ENCODE results near the gene IL1RAPL1.

Gene IL1RAPL1

GRCh38 chrX:29067351-29067750 is 480.1 kb downstream of the IL1RAPL1 start:
- TF ChIP-seq REST (IDR thresholded peaks at IDR 0.05; ENCODE audit: insufficient read depth in 1 of 2, low read depth in 2 of 2, low read length in 2 of 2) (no peak), SIN3A (IDR thresholded peaks at IDR 0.05; ENCODE audit: borderline replicate concordance, insufficient read depth, low read length) (no peak), FOXP2 (optimal IDR thresholded peaks at IDR 0.05; ENCODE audit: borderline replicate concordance, extremely low read depth, extremely low read length, insufficient read depth) (no peak), TAF1 (IDR thresholded peaks at IDR 0.05; ENCODE audit: borderline replicate concordance, insufficient read depth, low read length) (no peak), POLR2AphosphoS5 (IDR thresholded peaks at IDR 0.05; ENCODE audit: low read depth, low read length) (no peak)

DNA sequence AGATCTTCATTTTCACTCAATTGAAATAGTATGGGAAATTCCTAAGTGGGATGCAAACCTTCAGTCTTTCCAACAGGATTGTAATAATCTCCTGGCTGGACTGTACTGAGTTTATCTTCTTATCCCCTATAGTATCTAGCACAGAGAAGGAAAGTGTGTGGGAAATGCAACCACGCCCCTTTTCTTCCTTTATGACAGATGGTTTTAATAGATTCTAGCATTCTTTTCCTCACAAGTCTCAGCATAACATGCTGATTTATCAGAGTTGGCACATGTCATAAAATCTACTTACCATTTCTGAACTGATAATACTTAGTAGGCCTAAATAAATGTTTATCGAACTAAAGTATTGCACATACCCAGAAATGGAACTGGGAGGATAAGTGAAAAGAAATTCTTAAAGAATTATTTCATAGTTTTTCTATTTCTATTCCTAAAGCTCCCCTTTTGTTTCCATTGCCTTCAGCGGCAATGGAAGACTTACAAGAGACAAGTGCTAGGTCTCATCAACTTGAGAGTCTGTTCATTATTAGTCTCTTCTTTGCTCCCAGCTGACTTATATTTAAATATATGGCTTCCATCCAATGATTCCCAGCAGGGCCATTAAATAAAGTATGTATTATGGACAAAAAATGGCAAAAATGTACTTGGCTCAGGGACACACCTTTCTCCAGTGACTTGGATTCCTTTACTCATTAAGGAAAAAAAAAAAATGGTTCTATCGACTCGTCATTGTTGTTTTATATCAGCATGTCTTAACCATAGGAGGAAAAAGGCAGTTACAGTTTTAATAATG is 484.5 kb downstream of the IL1RAPL1 start:
- TF ChIP-seq TAF1 (IDR thresholded peaks at IDR 0.05; ENCODE audit: borderline replicate concordance, insufficient read depth, low read length) (no peak), REST (IDR thresholded peaks at IDR 0.05; ENCODE audit: insufficient read depth in 1 of 2, low read depth in 2 of 2, low read length in 2 of 2) (no peak), POLR2AphosphoS5 (IDR thresholded peaks at IDR 0.05; ENCODE audit: low read depth, low read length) (no peak), SIN3A (IDR thresholded peaks at IDR 0.05; ENCODE audit: borderline replicate concordance, insufficient read depth, low read length) (no peak), FOXP2 (optimal IDR thresholded peaks at IDR 0.05; ENCODE audit: borderline replicate concordance, extremely low read depth, extremely low read length, insufficient read depth) (no peak)

DNA sequence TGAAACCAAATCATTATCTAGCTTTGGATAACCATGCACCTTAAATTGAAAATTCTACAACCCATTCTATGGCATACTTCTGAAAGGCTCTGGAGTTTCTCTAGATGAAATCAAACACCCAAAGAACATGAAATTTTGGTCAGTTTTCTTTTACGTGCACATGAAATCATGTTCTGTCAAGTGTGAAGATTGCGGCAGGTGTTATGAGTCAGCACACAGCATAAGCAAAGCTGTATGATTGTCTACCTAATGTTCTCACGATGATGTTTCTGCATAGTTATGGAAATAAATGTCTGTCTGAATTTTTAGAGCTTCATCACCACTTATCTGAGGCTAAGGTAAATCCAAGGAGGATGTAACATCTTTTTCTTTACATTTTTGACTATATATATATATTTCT is 495.3 kb downstream of the IL1RAPL1 start:
- TF ChIP-seq SIN3A (IDR thresholded peaks at IDR 0.05; ENCODE audit: borderline replicate concordance, insufficient read depth, low read length) (no peak), FOXP2 (optimal IDR thresholded peaks at IDR 0.05; ENCODE audit: borderline replicate concordance, extremely low read depth, extremely low read length, insufficient read depth) (no peak), REST (IDR thresholded peaks at IDR 0.05; ENCODE audit: insufficient read depth in 1 of 2, low read depth in 2 of 2, low read length in 2 of 2) (no peak), TAF1 (IDR thresholded peaks at IDR 0.05; ENCODE audit: borderline replicate concordance, insufficient read depth, low read length) (no peak), POLR2AphosphoS5 (IDR thresholded peaks at IDR 0.05; ENCODE audit: low read depth, low read length) (no peak)

GRCh38 chrX:29083823-29084222 is 496.6 kb downstream of the IL1RAPL1 start:
- no peak for TF ChIP-seq TAF1 (IDR thresholded peaks at IDR 0.05; ENCODE audit: borderline replicate concordance, insufficient read depth, low read length)

DNA sequence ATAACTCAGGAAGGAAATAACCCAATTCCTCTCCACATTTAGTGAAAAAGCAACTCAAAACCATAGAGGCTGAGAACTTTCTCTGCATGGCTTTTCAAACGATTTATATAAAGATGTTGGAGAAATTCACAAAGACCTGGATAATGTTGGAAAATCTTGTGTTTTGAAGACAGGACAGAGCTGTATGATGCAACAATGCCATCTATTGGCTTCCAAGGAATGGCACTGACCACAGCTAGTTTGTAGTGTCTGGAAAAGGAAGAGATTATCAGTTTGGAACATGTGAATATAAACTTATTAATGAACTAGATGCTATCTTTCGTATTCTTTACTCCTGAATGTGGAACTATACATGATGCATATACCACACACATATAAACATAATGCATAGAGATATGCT is 503.6 kb downstream of the IL1RAPL1 start:
- TF ChIP-seq TAF1 (IDR thresholded peaks at IDR 0.05; ENCODE audit: borderline replicate concordance, insufficient read depth, low read length) (no peak), POLR2AphosphoS5 (IDR thresholded peaks at IDR 0.05; ENCODE audit: low read depth, low read length) (no peak), SIN3A (IDR thresholded peaks at IDR 0.05; ENCODE audit: borderline replicate concordance, insufficient read depth, low read length) (no peak), REST (IDR thresholded peaks at IDR 0.05; ENCODE audit: insufficient read depth in 1 of 2, low read depth in 2 of 2, low read length in 2 of 2) (no peak), FOXP2 (optimal IDR thresholded peaks at IDR 0.05; ENCODE audit: borderline replicate concordance, extremely low read depth, extremely low read length, insufficient read depth) (no peak)

Data from PFSK-1 (cell line).